Endothelial cell (in vitro differentiated cells): ENCODE results near the gene CHAF1B. TPM values are rescaled to one million over a fixed set of nuclear protein-coding genes. Genes with fewer than 3 reads are reported as not detected.

Experiments used
- DNase-seq: peaks from one replicate; pipeline ENCODE4 v3.0.0; 2021; ENCODE audit warnings: low spot score
- H3K27ac Mint-ChIP-seq: one replicate; pipeline ENCODE4 v1.8.0; 2021; ENCODE audit warnings: mixed read lengths, inconsistent platforms; ENCODE audit not compliant: unreplicated experiment
- H3K27me3 Mint-ChIP-seq: one replicate; pipeline ENCODE4 v1.8.0; 2021; ENCODE audit warnings: mild to moderate bottlenecking, moderate library complexity, mixed read lengths, inconsistent platforms; ENCODE audit not compliant: unreplicated experiment
- H3K36me3 Mint-ChIP-seq: one replicate; pipeline ENCODE4 v1.8.0; 2021; ENCODE audit warnings: mild to moderate bottlenecking, low read depth, mixed read lengths, inconsistent platforms; ENCODE audit not compliant: unreplicated experiment
- H3K4me1 Mint-ChIP-seq: one replicate; pipeline ENCODE4 v1.8.0; 2021; ENCODE audit warnings: mild to moderate bottlenecking, mixed read lengths, inconsistent platforms; ENCODE audit not compliant: unreplicated experiment
- H3K4me3 Mint-ChIP-seq: one replicate; pipeline ENCODE4 v1.8.0; 2021; ENCODE audit warnings: mild to moderate bottlenecking, mixed read lengths, inconsistent platforms; ENCODE audit not compliant: unreplicated experiment
- H3K9me3 Mint-ChIP-seq: one replicate; pipeline ENCODE4 v1.8.0; 2021; ENCODE audit warnings: mixed read lengths, inconsistent platforms; ENCODE audit not compliant: unreplicated experiment
- total RNA-seq: library from RNA; stranded (reverse); fragmentation: NEBNext Ultra II Directional; extraction: Animal tissue kit (Norgen Biotek cat#: 25700); gene quantifications from one replicate; pipeline ENCODE4 v1.2.1, GENCODE V29; 2021; ENCODE audit not compliant: unreplicated experiment
- TF ChIP-seq, protein P1 (sequence below): fragments of 200-600 bp; sonication (generic); IDR thresholded peaks from one replicate; pipeline ENCODE4 v1.5.0; 2021; ENCODE audit warnings: antibody characterized with exemption; ENCODE audit not compliant: unreplicated experiment

CHAF1B gene
- total RNA-seq, 1 donor from 2014 or later, result 6.2 TPM

DNA sequence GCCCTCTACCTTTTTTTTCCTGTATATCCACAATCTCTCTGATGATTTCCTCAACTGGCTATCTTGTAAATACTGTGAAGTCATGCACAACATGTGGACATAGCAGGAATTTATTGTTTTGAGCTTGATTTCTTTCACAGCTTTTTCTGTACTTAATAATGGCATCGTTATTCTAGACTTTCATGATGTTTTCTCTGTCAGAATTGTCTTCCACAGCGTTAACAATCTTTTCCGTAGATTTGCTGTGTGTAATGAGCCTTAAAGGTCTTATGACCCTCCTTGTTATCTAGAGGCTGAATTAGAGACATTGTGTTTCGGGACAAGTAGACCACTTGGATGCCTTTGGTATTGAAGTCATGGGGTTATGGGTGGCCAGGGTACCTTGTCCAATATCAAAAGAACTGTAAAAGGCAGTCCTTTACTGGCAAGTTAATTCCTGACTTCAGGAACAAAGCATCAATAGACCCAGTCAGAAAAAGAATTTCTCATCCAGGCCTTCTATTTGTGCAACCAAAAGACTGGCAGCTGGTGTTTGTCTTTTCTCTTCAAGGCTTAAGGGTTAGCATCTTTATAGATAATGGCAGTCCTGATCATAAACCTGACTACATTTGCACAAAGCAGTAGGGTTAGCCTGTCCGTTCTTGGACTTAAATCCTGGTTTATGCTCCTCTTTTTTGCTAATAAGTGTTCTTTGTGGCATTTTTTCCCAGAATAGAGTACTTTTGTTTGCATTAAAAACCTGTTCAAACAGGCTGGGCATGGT is 30.1 kb upstream of the CHAF1B start:
- peaks cover 1% of the 10 kb centered on the region for H3K27me3 Mint-ChIP-seq
- DNase-seq, result no peak
- no peaks in the 10 kb centered on the region for H3K4me1 Mint-ChIP-seq
- H3K27ac Mint-ChIP-seq, result no peak overlapping the region
- peaks cover 22% of the 10 kb centered on the region for H3K36me3 Mint-ChIP-seq
- H3K9me3 Mint-ChIP-seq, result no peaks in the 10 kb centered on the region
- TF ChIP-seq, protein P1, sequence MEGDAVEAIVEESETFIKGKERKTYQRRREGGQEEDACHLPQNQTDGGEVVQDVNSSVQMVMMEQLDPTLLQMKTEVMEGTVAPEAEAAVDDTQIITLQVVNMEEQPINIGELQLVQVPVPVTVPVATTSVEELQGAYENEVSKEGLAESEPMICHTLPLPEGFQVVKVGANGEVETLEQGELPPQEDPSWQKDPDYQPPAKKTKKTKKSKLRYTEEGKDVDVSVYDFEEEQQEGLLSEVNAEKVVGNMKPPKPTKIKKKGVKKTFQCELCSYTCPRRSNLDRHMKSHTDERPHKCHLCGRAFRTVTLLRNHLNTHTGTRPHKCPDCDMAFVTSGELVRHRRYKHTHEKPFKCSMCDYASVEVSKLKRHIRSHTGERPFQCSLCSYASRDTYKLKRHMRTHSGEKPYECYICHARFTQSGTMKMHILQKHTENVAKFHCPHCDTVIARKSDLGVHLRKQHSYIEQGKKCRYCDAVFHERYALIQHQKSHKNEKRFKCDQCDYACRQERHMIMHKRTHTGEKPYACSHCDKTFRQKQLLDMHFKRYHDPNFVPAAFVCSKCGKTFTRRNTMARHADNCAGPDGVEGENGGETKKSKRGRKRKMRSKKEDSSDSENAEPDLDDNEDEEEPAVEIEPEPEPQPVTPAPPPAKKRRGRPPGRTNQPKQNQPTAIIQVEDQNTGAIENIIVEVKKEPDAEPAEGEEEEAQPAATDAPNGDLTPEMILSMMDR, result no peak
- no peak overlapping the region for H3K4me3 Mint-ChIP-seq

DNA sequence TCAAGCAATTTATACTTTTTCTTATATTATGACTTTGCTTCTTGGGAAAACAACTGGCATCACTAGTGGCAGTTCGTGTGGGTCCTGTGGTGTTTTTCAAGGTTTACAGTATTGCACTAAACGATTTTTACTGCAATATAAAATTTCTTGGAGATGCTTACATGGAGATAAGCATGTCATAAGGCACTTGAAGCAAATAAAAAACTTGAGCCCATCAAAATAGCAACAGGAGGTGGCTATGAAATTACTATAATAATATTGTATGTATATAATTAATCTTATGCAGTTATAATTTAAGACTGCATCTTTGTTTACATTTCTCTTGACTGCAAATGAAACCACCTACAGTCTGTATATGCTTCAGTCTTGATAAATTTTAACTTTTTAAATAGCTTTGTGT is 29.3 kb upstream of the CHAF1B start:
- H3K36me3 Mint-ChIP-seq, result peaks cover 24% of the 10 kb centered on the region
- H3K4me1 Mint-ChIP-seq, result peaks cover 2% of the 10 kb centered on the region
- TF ChIP-seq, protein P1, result no peak
- no peak overlapping the region for H3K4me3 Mint-ChIP-seq
- no peak overlapping the region for H3K27ac Mint-ChIP-seq
- no peaks in the 10 kb centered on the region for H3K9me3 Mint-ChIP-seq
- no peak for DNase-seq
- peaks cover 1% of the 10 kb centered on the region for H3K27me3 Mint-ChIP-seq

DNA sequence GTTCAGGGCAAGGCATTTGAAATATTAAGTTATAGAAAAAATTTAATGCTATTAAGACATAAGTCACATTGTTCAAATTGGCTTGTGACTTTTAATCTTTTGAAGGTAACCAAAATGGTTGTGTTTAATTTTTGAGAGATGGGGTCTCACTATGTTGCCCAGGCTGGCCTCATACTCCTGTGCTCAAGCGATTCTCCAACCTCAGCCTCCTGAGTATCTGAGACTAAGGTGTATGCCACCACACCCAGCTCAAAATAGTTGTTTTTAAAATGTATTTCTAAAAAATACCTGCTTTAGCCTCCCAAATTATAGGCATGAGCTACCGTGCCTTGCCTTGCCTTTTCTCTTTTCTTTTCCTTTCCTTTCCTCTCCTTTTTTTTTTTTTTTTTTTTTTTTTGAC is 26.0 kb upstream of the CHAF1B start:
- Mint-ChIP-seq H3K9me3 (no peaks in the 10 kb centered on the region), H3K4me3 (no peak overlapping the region), H3K27me3 (peaks cover 1% of the 10 kb centered on the region), H3K36me3 (peaks cover 34% of the 10 kb centered on the region), H3K27ac (no peak overlapping the region), H3K4me1 (peaks cover 2% of the 10 kb centered on the region)
- no peak for DNase-seq
- TF ChIP-seq, protein P1, result no peak

DNA sequence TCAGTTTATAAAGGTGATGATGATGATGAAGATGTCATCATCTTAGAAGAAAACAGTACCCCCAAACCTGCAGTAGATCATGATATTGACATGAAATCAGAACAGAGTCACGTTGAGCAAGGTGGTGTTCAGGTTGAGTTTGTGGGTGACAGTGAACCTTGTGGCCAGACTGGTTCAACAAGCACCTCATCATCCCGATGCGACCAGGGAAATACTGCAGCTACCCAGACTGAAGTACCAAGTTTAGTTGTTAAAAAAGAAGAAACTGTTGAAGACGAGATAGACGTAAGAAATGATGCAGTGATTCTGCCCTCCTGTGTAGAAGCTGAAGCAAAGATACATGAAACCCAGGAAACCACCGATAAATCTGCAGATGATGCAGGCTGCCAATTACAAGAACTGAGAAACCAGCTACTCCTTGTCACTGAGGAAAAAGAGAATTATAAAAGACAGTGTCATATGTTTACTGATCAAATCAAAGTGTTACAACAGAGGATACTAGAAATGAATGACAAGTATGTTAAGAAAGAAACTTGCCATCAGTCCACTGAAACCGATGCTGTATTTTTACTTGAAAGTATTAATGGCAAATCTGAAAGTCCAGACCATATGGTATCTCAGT is 16.0 kb upstream of the CHAF1B start:
- TF ChIP-seq, protein P1, result no peak
- Mint-ChIP-seq H3K4me1 (no peaks in the 10 kb centered on the region), H3K4me3 (peak overlapping the region; percentile 35), H3K36me3 (peaks cover 45% of the 10 kb centered on the region), H3K9me3 (no peaks in the 10 kb centered on the region), H3K27me3 (no peaks in the 10 kb centered on the region), H3K27ac (no peak overlapping the region)
- DNase-seq, result no peak

DNA sequence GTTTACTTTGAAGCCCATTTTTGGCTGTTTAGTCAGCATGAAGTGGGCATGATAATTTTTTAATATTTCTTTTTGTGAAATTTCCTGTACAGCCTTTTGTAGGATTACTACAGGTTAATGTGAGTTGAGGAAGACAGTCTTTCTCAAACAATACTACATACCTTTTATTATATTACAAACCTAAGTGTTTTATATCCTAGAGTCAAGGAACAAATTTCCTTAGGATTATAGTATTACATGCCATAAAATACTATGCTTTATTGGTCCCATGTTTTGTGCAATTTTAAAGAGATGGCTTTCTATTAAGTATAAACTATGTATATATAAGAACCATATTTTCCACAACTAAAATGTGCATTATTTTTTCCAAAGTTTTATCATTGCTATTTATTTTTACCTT is 9.2 kb upstream of the CHAF1B start:
- no peak overlapping the region for H3K4me3 Mint-ChIP-seq
- no peak for DNase-seq
- H3K36me3 Mint-ChIP-seq, result peaks cover 25% of the 10 kb centered on the region
- TF ChIP-seq, protein P1, result no peak
- no peak overlapping the region for H3K27ac Mint-ChIP-seq
- no peaks in the 10 kb centered on the region for H3K4me1 Mint-ChIP-seq
- H3K9me3 Mint-ChIP-seq, result no peaks in the 10 kb centered on the region
- no peaks in the 10 kb centered on the region for H3K27me3 Mint-ChIP-seq
